Measurements from ENCODE around the gene FBXO22. TPM values are rescaled to one million over a fixed set of nuclear protein-coding genes. Genes with fewer than 3 reads are reported as not detected.
A peak's percentile ranks its signal among the peaks of the same experiment; 100 is the strongest.

Gene FBXO22
- total and polyA plus RNA-seq, 10 of the 15 experiments (the other 5 are each of a cell fraction or from before 2014, with no cell fraction given) = 15.2 to 110 (median 42.8) TPM

DNA sequence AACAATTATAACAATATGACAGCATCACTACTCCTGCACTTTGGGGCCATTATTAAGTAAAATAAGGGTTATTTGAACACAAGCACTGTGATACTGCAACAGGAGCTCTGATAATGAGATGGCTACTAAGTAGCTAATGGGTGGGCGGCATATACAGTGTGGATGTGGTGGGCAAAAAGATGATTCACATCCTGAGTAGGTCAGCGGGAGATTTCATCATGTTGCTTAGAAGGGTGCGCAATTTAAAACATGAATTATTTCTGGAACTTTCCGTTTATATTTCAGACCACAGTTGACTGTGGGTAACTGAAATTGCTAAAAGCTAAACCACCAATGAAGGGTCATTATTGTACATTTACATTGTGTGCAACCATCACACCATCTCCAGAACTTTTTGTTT, 42.3 kb downstream of the FBXO22 start:
- ATAC-seq (peak; percentile 77), DNase-seq (ENCODE audit: low read depth, low spot score) (no peak), FAIRE-seq (no peak)
- in situ Hi-C loops (cut with MboI) (no loop called here), intact Hi-C loops (cut with micrococcal nuclease; ENCODE audit: unreplicated experiment) (no loop called here)
- Histone ChIP-seq H3K9ac (ENCODE audit: control insufficient read depth, insufficient read depth, low read length) (no peak overlapping the region), H4K20me1 (ENCODE audit: control insufficient read depth, insufficient read depth) (no peaks in the 10 kb centered on the region), H3K27me3 (replicated peaks in 1 of 2; ENCODE audit: control insufficient read depth in 2 of 2, insufficient read depth in 2 of 2, low read length in 1 of 2) (no peaks in the 10 kb centered on the region), H3K4me2 (ENCODE audit: control insufficient read depth, insufficient read depth) (no peak overlapping the region), H3K36me3 (ENCODE audit: control insufficient read depth in 2 of 2, insufficient read depth in 2 of 2, low read length in 1 of 2) (no peaks in the 10 kb centered on the region), H3K9me3 (replicated peaks; ENCODE audit: control insufficient read depth, insufficient read depth, low read length) (no peaks in the 10 kb centered on the region), H2AFZ (ENCODE audit: control insufficient read depth, low read depth, low read length) (no peak overlapping the region), H3K27ac (ENCODE audit: control insufficient read depth, insufficient read depth) (no peak overlapping the region), H3K4me1 (ENCODE audit: control insufficient read depth, insufficient read depth, low read length) (no peaks in the 10 kb centered on the region), H3K4me3 (no peak overlapping the region), H3K79me2 (ENCODE audit: control insufficient read depth, insufficient read depth, low read length) (no peaks in the 10 kb centered on the region)
- WGBS (ENCODE audit: insufficient coverage, insufficient replicate concordance, low lambda C conversion rate, missing lambda C conversion rate) = 9% methylated on average over 4 of the region's 4 CpGs
- ChIA-PET RAD21 (ENCODE audit: unreplicated experiment) (no interaction called here), CTCF (interaction anchor here (0.9 kb wide), 1 partner anchor 17 kb away, joined by 3 read pairs; no protein-coding TSS in a partner anchor), SMC1A (ENCODE audit: uncharacterized antibody, unreplicated experiment) (no interaction called here), POLR2A (no interaction called here)
- TF ChIP-seq RUNX3 (IDR thresholded peaks at IDR 0.05; ENCODE audit: low read length) (peak; percentile 24; the same call in 1 of the 2 replicates), MEF2A (IDR thresholded peaks at IDR 0.05; ENCODE audit: insufficient read depth, low read depth, low read length) (0 out of 2 replicates have a peak, but pooled peaks have one; percentile 16), MTA2 (IDR thresholded peaks at IDR 0.05; ENCODE audit: low read depth) (0 out of 2 replicates have a peak, but pooled peaks have one; percentile 17)
- TF ChIP-seq, protein P1, sequence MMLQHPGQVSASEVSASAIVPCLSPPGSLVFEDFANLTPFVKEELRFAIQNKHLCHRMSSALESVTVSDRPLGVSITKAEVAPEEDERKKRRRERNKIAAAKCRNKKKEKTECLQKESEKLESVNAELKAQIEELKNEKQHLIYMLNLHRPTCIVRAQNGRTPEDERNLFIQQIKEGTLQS (IDR thresholded peaks at IDR 0.05; ENCODE audit: borderline replicate concordance, extremely low read depth, low read depth, low read length) = no peak
- no TSS peak for BruUV-seq (replicated peaks)

DNA sequence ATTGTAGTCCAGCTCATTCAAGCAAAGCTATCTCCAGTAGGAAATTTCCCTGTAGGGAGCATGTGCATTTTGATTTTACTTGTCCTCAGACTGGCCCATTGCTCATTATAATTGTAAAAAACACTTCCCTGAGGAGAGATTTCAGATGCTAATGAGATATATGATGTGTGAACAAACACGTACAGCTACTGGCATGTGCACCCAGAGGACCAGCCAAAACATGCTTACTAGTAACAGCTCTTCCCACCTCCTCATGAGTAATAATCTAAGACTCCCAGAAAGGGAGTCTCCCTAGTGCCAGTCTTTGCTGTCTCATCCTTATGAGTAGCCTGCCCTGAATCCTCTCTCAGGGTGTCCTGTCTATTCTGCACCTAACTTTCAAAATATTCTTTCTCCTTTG, 43.4 kb downstream of the FBXO22 start:
- Histone ChIP-seq H3K4me2 (ENCODE audit: control insufficient read depth, insufficient read depth) (no peak overlapping the region), H3K36me3 (ENCODE audit: control insufficient read depth in 2 of 2, insufficient read depth in 2 of 2, low read length in 1 of 2) (no peaks in the 10 kb centered on the region), H3K27ac (ENCODE audit: control insufficient read depth, insufficient read depth) (no peak overlapping the region), H3K9ac (ENCODE audit: control insufficient read depth, insufficient read depth, low read length) (no peak overlapping the region), H3K4me3 (no peak overlapping the region), H3K79me2 (ENCODE audit: control insufficient read depth, insufficient read depth, low read length) (no peaks in the 10 kb centered on the region), H2AFZ (ENCODE audit: control insufficient read depth, low read depth, low read length) (no peak overlapping the region), H3K27me3 (replicated peaks in 1 of 2; ENCODE audit: control insufficient read depth in 2 of 2, insufficient read depth in 2 of 2, low read length in 1 of 2) (no peaks in the 10 kb centered on the region), H3K9me3 (replicated peaks; ENCODE audit: control insufficient read depth, insufficient read depth, low read length) (no peaks in the 10 kb centered on the region), H3K4me1 (ENCODE audit: control insufficient read depth, insufficient read depth, low read length) (no peaks in the 10 kb centered on the region), H4K20me1 (ENCODE audit: control insufficient read depth, insufficient read depth) (no peaks in the 10 kb centered on the region)
- no TSS peak for BruUV-seq (replicated peaks)
- DNase-seq (ENCODE audit: low read depth, low spot score) (no peak), FAIRE-seq (no peak), ATAC-seq (no peak)
- intact Hi-C loops (cut with micrococcal nuclease; ENCODE audit: unreplicated experiment) (no loop called here), in situ Hi-C loops (cut with MboI) (no loop called here)
- CTCF ChIA-PET = interaction anchor here (0.7 to 1.0 kb wide), 3 partner anchors 19 to 193 kb away, joined by 3 read pairs; no protein-coding TSS in a partner anchor
- 15% methylated on average over 1 of the region's 1 CpG for WGBS (ENCODE audit: insufficient coverage, insufficient replicate concordance, low lambda C conversion rate, missing lambda C conversion rate)
- SMC1A ChIA-PET (ENCODE audit: uncharacterized antibody, unreplicated experiment) = no interaction called here
- RAD21 ChIA-PET (ENCODE audit: unreplicated experiment) = no interaction called here
- POLR2A ChIA-PET = no interaction called here
- TF ChIP-seq SREBF2 (IDR thresholded peaks at IDR 0.05; ENCODE audit: low read length) = no peak
- no peak for TF ChIP-seq SMC3 (IDR thresholded peaks at IDR 0.05; ENCODE audit: borderline replicate concordance, low read length)
- no peak for TF ChIP-seq TBL1XR1 (IDR thresholded peaks at IDR 0.05; ENCODE audit: low read depth, low read length)
- TF ChIP-seq, protein P2, sequence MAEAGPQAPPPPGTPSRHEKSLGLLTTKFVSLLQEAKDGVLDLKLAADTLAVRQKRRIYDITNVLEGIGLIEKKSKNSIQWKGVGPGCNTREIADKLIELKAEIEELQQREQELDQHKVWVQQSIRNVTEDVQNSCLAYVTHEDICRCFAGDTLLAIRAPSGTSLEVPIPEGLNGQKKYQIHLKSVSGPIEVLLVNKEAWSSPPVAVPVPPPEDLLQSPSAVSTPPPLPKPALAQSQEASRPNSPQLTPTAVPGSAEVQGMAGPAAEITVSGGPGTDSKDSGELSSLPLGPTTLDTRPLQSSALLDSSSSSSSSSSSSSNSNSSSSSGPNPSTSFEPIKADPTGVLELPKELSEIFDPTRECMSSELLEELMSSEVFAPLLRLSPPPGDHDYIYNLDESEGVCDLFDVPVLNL (IDR thresholded peaks at IDR 0.05; ENCODE audit: low read depth, low read length) = no peak
- TF ChIP-seq, protein P3, sequence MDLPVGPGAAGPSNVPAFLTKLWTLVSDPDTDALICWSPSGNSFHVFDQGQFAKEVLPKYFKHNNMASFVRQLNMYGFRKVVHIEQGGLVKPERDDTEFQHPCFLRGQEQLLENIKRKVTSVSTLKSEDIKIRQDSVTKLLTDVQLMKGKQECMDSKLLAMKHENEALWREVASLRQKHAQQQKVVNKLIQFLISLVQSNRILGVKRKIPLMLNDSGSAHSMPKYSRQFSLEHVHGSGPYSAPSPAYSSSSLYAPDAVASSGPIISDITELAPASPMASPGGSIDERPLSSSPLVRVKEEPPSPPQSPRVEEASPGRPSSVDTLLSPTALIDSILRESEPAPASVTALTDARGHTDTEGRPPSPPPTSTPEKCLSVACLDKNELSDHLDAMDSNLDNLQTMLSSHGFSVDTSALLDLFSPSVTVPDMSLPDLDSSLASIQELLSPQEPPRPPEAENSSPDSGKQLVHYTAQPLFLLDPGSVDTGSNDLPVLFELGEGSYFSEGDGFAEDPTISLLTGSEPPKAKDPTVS (IDR thresholded peaks at IDR 0.05; ENCODE audit: low read depth, low read length) = no peak
- no peak for TF ChIP-seq CREB1 (IDR thresholded peaks at IDR 0.05; ENCODE audit: low read depth)
- TF ChIP-seq SIN3A (IDR thresholded peaks at IDR 0.05; ENCODE audit: low read depth, low read length) = no peak
- no peak for TF ChIP-seq CHD4 (IDR thresholded peaks at IDR 0.05)
